Measurements from ENCODE around the gene CLNS1A. TPM values are rescaled to one million over a fixed set of nuclear protein-coding genes. Genes with fewer than 3 reads are reported as not detected.
A peak's percentile ranks its signal among the peaks of the same experiment; 100 is the strongest.

The CLNS1A gene
- total RNA-seq, 1 experiment from 2014 or later, result 147 TPM

DNA sequence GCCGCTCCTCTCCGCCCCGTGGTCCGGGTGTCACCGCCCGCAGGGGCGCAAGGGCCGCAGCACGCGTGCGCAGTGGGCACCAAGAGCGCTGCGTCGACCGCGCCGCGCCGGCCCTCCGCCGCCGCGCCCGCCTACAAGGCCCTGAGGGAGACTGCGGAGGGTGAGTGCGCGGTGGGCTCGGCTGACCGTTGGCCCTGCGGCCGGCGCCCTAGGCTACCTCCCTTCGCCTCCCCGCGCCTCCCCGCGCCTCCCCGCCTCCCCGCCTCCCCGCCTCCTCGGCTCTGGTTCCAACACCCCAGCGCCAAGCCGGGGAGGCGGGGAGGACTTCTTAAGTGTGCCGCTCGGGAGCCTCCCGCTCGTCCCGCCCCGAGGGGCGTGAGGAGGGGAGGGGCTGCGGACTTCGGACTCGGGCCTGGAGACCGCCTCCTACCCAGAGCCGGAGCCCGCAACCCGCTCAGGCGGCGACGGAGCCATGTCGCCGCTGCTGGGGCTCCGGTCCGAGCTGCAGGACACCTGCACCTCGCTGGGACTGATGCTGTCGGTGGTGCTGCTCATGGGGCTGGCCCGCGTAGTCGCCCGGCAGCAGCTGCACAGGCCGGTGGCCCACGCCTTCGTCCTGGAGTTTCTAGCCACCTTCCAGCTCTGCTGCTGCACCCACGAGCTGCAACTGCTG, 47.9 kb downstream of the CLNS1A start, which contains the start of gene AQP11 (continued):
- TF ChIP-seq, protein P1, sequence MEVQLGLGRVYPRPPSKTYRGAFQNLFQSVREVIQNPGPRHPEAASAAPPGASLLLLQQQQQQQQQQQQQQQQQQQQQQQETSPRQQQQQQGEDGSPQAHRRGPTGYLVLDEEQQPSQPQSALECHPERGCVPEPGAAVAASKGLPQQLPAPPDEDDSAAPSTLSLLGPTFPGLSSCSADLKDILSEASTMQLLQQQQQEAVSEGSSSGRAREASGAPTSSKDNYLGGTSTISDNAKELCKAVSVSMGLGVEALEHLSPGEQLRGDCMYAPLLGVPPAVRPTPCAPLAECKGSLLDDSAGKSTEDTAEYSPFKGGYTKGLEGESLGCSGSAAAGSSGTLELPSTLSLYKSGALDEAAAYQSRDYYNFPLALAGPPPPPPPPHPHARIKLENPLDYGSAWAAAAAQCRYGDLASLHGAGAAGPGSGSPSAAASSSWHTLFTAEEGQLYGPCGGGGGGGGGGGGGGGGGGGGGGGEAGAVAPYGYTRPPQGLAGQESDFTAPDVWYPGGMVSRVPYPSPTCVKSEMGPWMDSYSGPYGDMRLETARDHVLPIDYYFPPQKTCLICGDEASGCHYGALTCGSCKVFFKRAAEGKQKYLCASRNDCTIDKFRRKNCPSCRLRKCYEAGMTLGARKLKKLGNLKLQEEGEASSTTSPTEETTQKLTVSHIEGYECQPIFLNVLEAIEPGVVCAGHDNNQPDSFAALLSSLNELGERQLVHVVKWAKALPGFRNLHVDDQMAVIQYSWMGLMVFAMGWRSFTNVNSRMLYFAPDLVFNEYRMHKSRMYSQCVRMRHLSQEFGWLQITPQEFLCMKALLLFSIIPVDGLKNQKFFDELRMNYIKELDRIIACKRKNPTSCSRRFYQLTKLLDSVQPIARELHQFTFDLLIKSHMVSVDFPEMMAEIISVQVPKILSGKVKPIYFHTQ (CRISPR knock-in tag; IDR thresholded peaks at IDR 0.05), result no peak
- TF ChIP-seq TP53 (CRISPR knock-in tag; IDR thresholded peaks at IDR 0.05), result peak; percentile 72
- TF ChIP-seq, protein P2, sequence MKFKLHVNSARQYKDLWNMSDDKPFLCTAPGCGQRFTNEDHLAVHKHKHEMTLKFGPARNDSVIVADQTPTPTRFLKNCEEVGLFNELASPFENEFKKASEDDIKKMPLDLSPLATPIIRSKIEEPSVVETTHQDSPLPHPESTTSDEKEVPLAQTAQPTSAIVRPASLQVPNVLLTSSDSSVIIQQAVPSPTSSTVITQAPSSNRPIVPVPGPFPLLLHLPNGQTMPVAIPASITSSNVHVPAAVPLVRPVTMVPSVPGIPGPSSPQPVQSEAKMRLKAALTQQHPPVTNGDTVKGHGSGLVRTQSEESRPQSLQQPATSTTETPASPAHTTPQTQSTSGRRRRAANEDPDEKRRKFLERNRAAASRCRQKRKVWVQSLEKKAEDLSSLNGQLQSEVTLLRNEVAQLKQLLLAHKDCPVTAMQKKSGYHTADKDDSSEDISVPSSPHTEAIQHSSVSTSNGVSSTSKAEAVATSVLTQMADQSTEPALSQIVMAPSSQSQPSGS (CRISPR knock-in tag; IDR thresholded peaks at IDR 0.05; ENCODE audit: borderline replicate concordance, low read depth), result no peak
- peak; percentile 82; the same call in 1 of the 2 replicates for TF ChIP-seq RELA (CRISPR knock-in tag; IDR thresholded peaks at IDR 0.05; ENCODE audit: borderline replicate concordance)
- TF ChIP-seq, protein P3, sequence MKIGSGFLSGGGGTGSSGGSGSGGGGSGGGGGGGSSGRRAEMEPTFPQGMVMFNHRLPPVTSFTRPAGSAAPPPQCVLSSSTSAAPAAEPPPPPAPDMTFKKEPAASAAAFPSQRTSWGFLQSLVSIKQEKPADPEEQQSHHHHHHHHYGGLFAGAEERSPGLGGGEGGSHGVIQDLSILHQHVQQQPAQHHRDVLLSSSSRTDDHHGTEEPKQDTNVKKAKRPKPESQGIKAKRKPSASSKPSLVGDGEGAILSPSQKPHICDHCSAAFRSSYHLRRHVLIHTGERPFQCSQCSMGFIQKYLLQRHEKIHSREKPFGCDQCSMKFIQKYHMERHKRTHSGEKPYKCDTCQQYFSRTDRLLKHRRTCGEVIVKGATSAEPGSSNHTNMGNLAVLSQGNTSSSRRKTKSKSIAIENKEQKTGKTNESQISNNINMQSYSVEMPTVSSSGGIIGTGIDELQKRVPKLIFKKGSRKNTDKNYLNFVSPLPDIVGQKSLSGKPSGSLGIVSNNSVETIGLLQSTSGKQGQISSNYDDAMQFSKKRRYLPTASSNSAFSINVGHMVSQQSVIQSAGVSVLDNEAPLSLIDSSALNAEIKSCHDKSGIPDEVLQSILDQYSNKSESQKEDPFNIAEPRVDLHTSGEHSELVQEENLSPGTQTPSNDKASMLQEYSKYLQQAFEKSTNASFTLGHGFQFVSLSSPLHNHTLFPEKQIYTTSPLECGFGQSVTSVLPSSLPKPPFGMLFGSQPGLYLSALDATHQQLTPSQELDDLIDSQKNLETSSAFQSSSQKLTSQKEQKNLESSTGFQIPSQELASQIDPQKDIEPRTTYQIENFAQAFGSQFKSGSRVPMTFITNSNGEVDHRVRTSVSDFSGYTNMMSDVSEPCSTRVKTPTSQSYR (CRISPR knock-in tag; IDR thresholded peaks at IDR 0.05), result no peak
- TF ChIP-seq, protein P4, sequence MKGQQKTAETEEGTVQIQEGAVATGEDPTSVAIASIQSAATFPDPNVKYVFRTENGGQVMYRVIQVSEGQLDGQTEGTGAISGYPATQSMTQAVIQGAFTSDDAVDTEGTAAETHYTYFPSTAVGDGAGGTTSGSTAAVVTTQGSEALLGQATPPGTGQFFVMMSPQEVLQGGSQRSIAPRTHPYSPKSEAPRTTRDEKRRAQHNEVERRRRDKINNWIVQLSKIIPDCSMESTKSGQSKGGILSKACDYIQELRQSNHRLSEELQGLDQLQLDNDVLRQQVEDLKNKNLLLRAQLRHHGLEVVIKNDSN (CRISPR knock-in tag; IDR thresholded peaks at IDR 0.05), result 0 out of 2 replicates have a peak, but pooled peaks have one; percentile 9
- TF ChIP-seq, protein P5, sequence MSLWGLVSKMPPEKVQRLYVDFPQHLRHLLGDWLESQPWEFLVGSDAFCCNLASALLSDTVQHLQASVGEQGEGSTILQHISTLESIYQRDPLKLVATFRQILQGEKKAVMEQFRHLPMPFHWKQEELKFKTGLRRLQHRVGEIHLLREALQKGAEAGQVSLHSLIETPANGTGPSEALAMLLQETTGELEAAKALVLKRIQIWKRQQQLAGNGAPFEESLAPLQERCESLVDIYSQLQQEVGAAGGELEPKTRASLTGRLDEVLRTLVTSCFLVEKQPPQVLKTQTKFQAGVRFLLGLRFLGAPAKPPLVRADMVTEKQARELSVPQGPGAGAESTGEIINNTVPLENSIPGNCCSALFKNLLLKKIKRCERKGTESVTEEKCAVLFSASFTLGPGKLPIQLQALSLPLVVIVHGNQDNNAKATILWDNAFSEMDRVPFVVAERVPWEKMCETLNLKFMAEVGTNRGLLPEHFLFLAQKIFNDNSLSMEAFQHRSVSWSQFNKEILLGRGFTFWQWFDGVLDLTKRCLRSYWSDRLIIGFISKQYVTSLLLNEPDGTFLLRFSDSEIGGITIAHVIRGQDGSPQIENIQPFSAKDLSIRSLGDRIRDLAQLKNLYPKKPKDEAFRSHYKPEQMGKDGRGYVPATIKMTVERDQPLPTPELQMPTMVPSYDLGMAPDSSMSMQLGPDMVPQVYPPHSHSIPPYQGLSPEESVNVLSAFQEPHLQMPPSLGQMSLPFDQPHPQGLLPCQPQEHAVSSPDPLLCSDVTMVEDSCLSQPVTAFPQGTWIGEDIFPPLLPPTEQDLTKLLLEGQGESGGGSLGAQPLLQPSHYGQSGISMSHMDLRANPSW (CRISPR knock-in tag; conservative IDR thresholded peaks at IDR 0.05; ENCODE audit: low read depth), result 0 out of 2 replicates have a peak, but pooled peaks have one; percentile 72
- TF ChIP-seq ZNF138 (CRISPR knock-in tag; conservative IDR thresholded peaks at IDR 0.05), result 0 out of 2 replicates have a peak, but pooled peaks have one; percentile 67
- TF ChIP-seq, protein P6, sequence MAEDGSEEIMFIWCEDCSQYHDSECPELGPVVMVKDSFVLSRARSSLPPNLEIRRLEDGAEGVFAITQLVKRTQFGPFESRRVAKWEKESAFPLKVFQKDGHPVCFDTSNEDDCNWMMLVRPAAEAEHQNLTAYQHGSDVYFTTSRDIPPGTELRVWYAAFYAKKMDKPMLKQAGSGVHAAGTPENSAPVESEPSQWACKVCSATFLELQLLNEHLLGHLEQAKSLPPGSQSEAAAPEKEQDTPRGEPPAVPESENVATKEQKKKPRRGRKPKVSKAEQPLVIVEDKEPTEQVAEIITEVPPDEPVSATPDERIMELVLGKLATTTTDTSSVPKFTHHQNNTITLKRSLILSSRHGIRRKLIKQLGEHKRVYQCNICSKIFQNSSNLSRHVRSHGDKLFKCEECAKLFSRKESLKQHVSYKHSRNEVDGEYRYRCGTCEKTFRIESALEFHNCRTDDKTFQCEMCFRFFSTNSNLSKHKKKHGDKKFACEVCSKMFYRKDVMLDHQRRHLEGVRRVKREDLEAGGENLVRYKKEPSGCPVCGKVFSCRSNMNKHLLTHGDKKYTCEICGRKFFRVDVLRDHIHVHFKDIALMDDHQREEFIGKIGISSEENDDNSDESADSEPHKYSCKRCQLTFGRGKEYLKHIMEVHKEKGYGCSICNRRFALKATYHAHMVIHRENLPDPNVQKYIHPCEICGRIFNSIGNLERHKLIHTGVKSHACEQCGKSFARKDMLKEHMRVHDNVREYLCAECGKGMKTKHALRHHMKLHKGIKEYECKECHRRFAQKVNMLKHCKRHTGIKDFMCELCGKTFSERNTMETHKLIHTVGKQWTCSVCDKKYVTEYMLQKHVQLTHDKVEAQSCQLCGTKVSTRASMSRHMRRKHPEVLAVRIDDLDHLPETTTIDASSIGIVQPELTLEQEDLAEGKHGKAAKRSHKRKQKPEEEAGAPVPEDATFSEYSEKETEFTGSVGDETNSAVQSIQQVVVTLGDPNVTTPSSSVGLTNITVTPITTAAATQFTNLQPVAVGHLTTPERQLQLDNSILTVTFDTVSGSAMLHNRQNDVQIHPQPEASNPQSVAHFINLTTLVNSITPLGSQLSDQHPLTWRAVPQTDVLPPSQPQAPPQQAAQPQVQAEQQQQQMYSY (CRISPR knock-in tag; IDR thresholded peaks at IDR 0.05), result no peak; the same call in 1 of the 2 replicates
- 0 out of 2 replicates have a peak, but pooled peaks have one; percentile 36 for TF ChIP-seq ELF4 (CRISPR knock-in tag; IDR thresholded peaks at IDR 0.05; ENCODE audit: low read depth)
- 0 out of 2 replicates have a peak, but pooled peaks have one; percentile 25 for TF ChIP-seq CREM (CRISPR knock-in tag; IDR thresholded peaks at IDR 0.05)
- TF ChIP-seq, protein P7, sequence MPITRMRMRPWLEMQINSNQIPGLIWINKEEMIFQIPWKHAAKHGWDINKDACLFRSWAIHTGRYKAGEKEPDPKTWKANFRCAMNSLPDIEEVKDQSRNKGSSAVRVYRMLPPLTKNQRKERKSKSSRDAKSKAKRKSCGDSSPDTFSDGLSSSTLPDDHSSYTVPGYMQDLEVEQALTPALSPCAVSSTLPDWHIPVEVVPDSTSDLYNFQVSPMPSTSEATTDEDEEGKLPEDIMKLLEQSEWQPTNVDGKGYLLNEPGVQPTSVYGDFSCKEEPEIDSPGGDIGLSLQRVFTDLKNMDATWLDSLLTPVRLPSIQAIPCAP (CRISPR knock-in tag; IDR thresholded peaks at IDR 0.05), result no peak
- 0 out of 2 replicates have a peak, but pooled peaks have one; percentile 61 for TF ChIP-seq TEAD1 (CRISPR knock-in tag; IDR thresholded peaks at IDR 0.05)
- TF ChIP-seq, protein P8, sequence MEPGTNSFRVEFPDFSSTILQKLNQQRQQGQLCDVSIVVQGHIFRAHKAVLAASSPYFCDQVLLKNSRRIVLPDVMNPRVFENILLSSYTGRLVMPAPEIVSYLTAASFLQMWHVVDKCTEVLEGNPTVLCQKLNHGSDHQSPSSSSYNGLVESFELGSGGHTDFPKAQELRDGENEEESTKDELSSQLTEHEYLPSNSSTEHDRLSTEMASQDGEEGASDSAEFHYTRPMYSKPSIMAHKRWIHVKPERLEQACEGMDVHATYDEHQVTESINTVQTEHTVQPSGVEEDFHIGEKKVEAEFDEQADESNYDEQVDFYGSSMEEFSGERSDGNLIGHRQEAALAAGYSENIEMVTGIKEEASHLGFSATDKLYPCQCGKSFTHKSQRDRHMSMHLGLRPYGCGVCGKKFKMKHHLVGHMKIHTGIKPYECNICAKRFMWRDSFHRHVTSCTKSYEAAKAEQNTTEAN (CRISPR knock-in tag; IDR thresholded peaks at IDR 0.05), result peak; percentile 59; the same call in 1 of the 2 replicates
- TF ChIP-seq ETV6 (CRISPR knock-in tag; IDR thresholded peaks at IDR 0.05), result peak; percentile 7; the same call in 1 of the 2 replicates
- TF ChIP-seq, protein P9, sequence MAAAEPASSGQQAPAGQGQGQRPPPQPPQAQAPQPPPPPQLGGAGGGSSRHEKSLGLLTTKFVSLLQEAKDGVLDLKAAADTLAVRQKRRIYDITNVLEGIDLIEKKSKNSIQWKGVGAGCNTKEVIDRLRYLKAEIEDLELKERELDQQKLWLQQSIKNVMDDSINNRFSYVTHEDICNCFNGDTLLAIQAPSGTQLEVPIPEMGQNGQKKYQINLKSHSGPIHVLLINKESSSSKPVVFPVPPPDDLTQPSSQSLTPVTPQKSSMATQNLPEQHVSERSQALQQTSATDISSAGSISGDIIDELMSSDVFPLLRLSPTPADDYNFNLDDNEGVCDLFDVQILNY (CRISPR knock-in tag; IDR thresholded peaks at IDR 0.05), result peak; percentile 63; the same call in 1 of the 2 replicates

Data from WTC11 (cell line).